ENCODE data around the gene CLRN1. TPM values are rescaled to one million over a fixed set of nuclear protein-coding genes. Genes with fewer than 3 reads are reported as not detected.
"Not testable (repeated sequence)": the region's sequence is repeated elsewhere in the genome, so short reads cannot be mapped to it uniquely, and the experiment has no call there.

CLRN1 gene, protein sequence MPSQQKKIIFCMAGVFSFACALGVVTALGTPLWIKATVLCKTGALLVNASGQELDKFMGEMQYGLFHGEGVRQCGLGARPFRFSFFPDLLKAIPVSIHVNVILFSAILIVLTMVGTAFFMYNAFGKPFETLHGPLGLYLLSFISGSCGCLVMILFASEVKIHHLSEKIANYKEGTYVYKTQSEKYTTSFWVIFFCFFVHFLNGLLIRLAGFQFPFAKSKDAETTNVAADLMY
- not detected for polyA plus RNA-seq (2012; ENCODE audit: insufficient read depth, insufficient read length)

DNA sequence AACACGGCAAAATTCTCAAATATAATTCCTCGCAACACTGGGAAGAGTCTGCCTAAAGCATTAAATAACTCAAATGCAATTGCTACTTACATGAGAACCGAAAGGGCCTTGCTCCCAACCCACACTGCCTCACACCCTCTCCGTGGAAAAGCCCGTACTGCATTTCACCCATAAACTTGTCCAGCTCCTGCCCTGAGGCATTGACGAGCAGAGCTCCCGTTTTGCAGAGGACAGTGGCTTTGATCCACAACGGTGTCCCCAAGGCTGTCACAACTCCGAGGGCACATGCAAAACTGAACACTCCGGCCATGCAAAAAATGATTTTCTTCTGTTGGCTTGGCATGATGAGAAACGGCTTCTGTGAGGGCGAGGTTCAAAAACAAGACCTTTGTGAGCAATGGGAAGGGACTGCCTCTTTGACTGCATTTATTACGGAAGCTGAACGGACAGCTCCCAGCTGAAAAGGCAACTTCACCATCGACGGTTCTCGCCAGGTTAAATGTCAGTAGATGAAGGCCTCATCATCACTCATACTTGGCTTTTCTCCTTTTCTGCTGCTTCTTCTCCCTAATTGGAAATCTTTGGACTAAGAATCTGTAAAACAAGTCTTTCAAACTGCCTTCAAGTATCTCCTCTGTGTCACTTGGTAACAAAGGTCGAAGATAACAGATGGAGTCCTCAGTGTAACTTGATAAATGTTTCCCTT, at the start of gene CLRN1:
Gene CLRN1, minus strand, starts transcription at position 362 of the 706 bp plus-strand sequence. Its CDS starts 19 bp downstream, at position 343.
- H3K4me3 ChIP-seq (ENCODE audit: low read length) = no peak within 1 kb of the TSS

DNA sequence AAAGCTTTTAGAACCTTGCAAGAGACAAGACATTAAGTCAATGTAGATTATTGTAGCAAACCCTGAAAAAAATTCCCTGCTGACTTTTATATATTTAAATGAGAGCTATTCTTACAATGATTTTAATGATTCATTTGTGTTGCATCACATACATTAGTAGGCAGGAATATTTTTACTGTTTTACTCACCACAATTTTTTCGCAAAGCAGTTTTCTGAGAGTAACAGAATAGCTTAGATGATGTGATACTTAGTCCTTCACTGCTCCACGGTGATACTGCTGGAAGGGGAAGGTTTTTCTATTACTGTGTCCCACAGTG, 43.9 kb upstream of the CLRN1 start:
- no peak for DNase-seq (ENCODE audit: low read depth, low spot score)

More for the DNA sequence above, at the start of gene CLRN1:
- DNase-seq (ENCODE audit: low read depth, low spot score) = no peak

DNA sequence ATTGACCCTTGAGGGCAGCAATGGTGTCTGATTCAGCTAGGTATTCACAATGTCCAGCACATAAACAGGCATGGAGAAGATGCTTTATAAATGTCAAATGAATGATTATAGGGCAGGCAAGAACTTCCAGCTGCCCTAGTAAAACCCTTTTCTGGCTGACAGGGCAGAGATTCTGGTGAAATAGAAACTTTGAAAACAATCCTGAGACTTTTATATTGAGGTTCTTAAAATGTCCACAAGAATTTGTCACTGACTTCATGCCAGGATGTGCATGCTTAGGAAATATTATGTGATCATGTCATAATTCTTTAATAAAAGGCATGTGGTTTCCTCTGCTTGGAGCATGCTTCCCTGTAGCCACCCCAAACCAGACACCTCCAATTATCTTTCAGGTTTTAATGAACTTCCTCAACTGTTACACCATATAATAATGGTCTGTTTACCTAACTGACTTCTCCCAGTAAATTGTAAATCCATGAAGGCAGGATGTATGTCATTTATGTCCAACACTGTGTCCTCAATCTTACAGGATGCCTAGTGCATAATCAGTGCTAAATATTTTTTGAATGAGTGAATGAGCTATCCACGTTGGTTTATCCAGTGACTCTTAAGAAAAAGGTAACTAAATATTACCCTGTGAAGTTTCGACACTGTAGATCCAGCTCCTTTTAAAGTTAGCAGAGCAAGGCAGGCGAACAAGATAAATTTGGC, 43.4 kb upstream of the CLRN1 start:
- no peak overlapping the region for H3K4me3 ChIP-seq (ENCODE audit: low read length)
- DNase-seq (ENCODE audit: low read depth, low spot score) = no peak

More for the DNA sequence above, 43.9 kb upstream of the CLRN1 start:
- no peak overlapping the region for H3K4me3 ChIP-seq (ENCODE audit: low read length)

DNA sequence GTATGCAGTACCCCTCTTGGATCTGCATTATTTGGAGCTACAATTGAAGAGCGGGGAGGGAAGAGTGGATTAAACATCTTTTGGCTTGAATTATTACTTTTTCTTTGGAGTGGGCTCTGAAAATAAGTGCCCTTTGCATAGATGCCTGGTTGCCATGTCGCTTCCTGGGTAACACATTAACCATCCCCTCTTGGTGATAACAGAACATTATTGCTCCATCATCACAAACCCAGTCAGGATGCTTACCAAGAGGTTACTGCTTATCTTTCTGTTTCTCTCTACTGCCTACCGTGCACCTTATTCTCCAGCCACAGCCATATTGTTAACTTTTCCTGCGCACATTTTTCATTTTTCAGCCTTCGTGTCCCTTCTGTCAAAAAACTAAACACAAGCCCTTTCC, 42.7 kb upstream of the CLRN1 start:
- H3K4me3 ChIP-seq (ENCODE audit: low read length) = no peak overlapping the region
- no peak for DNase-seq (ENCODE audit: low read depth, low spot score)

DNA sequence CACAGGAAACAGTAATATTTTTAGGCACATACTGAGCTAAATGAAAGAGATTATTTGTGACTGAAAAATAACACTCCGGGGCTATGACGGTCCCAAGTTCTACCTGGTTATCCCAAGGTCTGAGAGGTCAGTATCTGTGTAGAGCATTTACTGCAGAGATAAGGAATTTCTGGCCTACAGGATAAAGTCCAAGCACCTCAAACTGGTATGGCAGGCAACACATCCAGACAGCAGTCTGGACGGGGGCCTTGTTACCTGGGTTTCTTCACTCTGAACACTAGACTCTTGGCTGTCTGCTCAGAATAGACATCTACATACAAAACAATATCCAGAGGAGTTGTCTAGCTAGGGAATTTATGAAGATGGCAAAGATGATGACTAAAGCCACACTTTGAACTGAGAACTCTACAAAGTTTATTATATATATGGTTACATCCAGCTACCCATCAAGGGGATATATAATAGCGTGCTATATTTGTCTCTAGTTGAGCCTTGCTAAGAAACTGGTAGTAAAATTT, 42.0 kb upstream of the CLRN1 start:
- no peak for DNase-seq (ENCODE audit: low read depth, low spot score)
- no peak overlapping the region for H3K4me3 ChIP-seq (ENCODE audit: low read length)

DNA sequence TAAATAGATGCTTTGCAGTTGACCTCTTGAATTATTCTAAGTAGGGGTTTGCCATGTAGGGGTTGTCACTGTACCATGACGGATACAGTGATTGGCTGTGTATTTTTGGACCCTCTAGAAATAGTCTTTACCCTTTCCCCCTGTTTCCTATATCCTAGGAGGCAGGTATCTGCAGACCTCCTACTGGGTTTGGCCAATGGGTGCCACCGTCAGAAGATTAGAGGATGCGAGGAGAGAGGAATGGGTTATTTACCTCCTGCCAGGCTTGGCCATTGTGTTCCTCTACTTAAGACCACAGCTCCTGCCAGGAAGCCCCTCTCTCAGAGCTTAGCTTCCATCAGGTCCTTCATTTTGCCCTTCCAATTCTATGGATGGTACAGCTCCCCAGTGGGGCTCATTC, 40.2 kb upstream of the CLRN1 start:
- no peak overlapping the region for H3K4me3 ChIP-seq (ENCODE audit: low read length)
- DNase-seq (ENCODE audit: low read depth, low spot score) = no peak

DNA sequence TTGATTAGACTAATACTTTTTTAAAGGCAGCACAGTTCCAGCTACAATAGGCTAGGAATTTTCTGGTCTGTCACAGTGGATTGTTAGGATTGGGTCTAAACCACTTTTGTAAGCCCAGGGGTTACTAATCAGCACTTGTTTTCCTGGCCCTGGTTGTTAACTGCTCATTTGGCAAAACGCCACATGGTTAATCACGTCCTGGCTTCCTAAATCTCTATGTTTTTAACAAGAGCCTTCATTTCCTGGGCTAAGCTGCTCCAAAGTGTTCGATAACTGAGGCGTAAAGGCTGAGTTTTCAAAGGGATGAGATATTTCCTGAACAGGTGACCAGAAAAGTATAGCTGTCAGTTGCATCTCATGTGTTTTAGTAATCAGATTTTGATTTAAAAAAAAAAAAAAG, 38.9 kb upstream of the CLRN1 start:
- DNase-seq (ENCODE audit: low read depth, low spot score) = peak; percentile 17
- H3K4me3 ChIP-seq (ENCODE audit: low read length) = no peak overlapping the region

DNA sequence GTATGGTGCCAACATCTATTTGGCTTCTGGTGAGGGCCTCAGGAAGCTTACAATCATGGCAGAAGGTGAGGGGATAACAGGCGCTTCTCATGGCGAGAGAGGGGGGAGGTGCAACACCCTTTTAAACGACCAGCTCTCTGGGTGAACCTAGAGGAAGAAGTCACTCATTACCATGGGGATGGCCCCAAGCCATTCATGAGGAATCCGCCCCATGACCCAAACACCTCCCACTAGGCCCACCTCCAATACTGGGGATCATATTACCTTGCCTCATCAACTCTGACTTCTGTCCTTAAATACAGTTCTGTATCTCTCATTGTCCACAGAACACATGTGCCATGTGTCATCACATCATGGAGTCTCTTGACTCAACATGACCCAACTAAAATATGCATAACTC, 37.5 kb upstream of the CLRN1 start:
- no peak overlapping the region for H3K4me3 ChIP-seq (ENCODE audit: low read length)
- DNase-seq (ENCODE audit: low read depth, low spot score) = no peak

DNA sequence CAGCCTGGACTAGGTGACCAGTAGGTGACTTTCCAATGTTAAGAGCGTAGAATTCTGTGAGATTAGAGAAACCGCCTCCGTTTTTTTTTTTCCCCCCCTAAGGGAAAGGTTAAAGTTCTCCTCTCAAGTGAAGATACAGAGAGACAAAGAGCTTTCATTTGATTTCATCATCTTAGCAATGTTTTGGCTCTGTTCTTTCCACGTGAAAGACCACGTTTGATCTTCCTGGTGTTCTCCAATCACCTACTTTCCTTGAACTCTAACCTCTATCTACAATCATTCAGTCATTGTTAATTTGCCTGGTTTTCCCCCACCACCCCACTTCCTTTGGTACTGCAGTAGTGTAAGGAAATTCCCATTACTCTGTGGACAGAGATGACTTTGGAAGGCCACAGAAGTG, 36.9 kb upstream of the CLRN1 start:
- no peak overlapping the region for H3K4me3 ChIP-seq (ENCODE audit: low read length)
- no peak for DNase-seq (ENCODE audit: low read depth, low spot score)

DNA sequence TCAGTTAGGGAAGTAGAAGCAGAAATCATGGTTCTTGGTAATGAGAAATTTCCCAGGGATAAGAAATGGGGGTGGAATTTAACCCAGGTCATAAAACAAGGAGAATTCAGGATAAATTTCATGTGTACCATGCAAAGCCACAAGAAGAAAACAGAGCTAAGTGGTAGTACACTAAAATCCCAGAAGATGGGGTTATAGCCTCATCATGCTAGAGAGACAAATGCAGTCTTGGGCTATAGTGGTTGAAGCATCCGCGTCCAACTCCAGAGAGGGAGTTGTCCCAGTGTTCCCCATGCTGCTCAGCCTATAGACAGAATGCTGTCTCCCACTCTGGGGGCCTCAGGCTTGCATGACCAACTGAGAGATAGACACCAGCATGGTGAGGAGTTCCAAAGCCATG, 36.2 kb upstream of the CLRN1 start:
- H3K4me3 ChIP-seq (ENCODE audit: low read length) = no peak overlapping the region

DNA sequence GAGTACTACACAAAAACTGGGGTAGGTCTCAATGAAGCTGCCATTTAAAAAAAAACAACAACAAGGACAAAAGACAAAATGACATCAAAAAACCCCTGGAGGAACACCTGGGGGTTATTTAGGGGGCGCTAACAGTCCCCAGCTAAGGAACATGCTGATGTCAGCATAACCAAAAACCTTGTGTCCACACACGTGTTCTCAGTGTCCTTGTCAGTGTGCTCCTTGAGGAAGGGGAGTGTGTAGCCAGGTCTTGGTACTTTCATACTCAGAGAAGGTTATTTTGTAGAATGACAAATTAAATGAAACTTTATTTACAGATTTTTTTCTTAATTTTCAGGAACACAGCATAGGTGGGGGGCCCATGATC, 31.2 kb upstream of the CLRN1 start:
- no peak overlapping the region for H3K4me3 ChIP-seq (ENCODE audit: low read length)
- DNase-seq (ENCODE audit: low read depth, low spot score) = no peak

More for the DNA sequence above, 36.2 kb upstream of the CLRN1 start:
- no peak for DNase-seq (ENCODE audit: low read depth, low spot score)

DNA sequence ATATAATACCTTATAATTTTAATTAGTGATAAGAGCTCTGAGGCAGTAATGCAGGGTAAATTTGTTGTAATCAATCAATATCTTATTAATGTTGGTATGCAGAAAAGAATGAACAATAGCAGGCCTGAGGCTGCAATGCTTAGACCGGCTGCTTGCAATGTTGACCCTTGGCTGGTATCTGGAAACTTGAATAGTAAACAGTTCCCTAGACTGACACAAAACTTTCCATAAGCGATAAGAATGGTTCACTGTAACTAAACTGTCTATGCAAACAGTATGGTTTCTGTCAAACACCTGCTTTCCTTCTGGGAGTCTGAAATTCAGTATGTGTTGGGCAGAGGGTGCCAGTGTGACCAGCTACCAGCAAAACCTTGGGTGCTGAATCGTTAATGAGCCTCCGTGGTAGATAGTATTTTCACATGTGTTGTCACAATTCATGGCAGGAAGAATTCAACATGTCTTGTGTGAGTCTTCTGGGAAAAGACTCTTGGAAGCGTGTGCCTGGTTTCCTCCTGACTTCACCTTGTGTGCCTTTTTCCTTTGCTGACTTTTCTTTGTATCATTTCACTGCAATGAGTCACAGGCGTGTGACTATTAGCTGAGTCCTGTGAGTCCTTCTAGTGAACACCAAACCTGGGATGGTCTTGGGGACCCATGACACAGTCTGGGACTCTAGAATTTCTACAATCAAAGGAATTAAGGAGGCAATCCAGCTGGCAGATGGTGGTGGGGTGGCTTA, 30.7 kb upstream of the CLRN1 start:
- H3K4me3 ChIP-seq (ENCODE audit: low read length) = no peak overlapping the region
- no peak for DNase-seq (ENCODE audit: low read depth, low spot score)

DNA sequence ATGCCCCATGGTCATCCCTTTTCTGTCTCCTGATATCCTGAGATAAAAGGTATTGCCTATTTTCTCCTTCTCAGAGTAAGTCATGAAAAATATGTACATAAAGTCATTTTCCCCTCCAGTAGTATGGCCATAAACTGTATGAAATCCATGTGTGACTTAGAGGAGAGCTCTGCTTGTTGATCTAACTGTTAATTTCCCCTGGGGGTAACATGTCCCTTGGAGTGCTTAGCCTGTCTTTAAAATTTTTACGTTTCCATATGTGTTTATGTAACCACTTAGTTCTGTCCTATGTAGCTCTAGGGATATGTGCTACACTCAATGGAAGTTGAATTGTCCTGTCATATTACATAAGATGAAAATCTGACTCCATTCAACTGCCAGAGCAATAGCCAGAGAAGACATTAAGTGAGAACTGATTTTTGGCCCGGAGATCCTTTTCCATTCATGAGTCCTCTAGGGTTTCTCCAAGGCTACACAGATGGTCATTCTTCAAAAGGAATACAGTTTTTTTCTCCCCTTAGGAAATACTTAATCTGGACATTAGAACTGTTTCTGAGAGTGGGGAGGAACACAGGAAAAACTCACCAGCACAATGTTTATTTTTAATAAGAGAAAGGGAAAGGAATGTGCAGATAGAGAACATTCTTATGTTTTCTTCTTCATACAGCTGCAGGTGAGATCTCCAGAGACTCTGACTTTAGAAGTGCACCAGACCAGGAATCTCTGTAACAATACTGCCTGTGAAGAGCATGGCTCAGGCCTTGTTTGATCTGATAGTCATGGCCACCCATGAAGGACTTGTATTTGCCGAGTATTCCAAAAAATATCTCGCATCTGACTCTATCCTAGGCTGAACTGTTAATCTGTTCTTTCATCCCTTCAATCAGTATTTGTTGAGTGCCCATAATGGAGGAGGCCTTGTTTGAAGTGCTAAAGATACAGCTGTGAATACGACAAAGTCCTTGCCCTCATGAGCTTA, 29.8 kb upstream of the CLRN1 start:
- no peak for DNase-seq (ENCODE audit: low read depth, low spot score)
- no peak overlapping the region for H3K4me3 ChIP-seq (ENCODE audit: low read length)

DNA sequence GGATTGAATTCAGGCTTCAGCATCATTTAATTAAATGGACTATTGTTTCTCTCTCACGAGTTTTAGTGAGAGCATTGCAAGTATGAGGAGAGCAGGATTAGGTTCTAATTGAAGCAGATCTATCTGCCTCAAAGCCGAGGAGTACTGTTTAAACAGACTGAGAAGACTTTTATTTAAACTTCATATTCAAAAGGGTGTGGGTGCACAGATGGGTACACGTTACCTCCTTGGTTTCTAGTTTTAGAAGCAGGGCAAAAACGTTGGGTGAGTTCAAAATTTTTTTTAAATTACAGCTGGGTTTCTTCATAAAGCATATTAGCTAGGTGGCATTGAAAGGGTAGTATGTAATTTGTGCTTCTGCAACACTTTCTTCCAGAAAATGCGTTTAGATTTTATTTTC, 26.5 kb upstream of the CLRN1 start:
- DNase-seq (ENCODE audit: low read depth, low spot score) = no peak
- H3K4me3 ChIP-seq (ENCODE audit: low read length) = no peak overlapping the region

DNA sequence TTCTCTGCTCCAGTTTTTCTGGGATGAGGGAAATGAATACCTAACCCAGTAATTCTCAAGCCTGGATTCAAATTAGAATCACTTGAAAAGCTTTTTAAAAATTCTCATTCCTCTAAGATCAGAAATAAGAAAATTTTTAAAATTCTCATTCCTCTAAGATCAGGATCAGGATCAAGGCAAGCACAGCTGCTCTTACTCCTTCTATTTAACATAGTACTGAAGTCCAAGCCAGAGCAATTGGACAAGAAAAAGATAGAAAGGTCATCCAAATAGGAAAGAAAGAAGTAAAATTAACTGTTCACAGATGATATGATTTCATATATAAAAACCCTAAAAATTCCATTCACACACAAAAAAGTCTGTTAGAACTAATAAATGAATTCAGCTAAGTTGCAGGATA, 24.2 kb upstream of the CLRN1 start:
- no peak overlapping the region for H3K4me3 ChIP-seq (ENCODE audit: low read length)

DNA sequence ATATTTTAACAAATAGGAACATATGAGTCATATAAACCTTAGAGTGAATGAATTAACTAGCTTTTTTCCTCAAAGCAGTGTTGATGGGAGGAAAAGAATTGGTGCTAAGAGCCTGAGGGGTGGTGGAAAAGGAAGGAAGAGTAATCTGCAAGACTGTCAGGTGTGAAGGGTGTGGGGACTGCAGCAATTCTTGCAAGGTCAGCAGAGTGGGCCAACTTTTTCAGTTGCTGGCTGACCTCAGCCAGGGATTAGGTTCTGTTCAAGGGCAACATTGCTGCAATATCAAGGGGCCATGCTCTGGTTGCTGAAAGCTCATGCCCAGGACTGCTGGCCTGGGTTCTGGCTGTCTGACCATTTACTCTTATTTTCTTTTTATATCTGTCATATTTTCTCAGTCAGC, 23.0 kb upstream of the CLRN1 start:
- no peak for DNase-seq (ENCODE audit: low read depth, low spot score)
- H3K4me3 ChIP-seq (ENCODE audit: low read length) = no peak overlapping the region

More for the DNA sequence above, 24.2 kb upstream of the CLRN1 start:
- DNase-seq (ENCODE audit: low read depth, low spot score) = no peak

DNA sequence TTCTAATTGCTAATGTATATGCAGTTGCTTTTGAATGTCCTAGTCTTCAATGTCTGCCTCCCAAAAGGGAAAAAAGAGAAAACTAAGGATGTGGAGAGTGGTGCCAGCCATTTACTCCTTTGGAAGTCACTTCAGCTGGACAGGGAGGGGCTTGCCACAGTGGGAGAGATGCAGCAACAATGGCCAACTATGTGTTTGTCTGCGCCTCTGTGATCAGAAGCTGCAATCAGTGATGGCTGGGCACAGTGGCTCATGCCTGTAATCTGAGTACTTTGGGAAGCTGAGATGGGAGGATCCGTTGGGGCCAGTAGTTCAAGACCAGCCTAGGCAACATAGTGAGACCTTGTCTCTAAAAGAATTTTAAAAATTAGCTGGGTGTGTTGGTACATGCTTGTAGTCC, 16.7 kb upstream of the CLRN1 start:
- H3K4me3 ChIP-seq (ENCODE audit: low read length) = no peak overlapping the region
- no peak for DNase-seq (ENCODE audit: low read depth, low spot score)

DNA sequence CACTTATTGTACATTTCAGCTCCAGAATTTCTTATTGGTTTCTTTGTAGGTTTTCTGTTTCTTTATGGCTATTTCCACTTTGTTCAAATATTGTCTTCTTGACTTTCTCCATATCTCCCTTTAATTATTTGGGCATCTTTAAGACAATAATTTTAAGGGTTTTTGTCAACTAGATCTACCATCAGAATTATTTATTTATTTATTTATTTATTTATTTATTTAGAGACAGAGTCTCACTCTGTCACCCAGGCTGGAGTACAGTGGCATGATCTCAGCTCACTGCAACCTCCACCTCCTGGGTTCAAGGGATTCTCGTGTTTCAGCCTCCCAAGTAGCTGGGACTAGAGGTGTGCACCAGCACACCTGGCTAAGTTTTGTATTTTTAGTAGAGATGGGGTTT, 15.9 kb upstream of the CLRN1 start:
- not testable (repeated sequence) for DNase-seq (ENCODE audit: low read depth, low spot score); H3K4me3 ChIP-seq (ENCODE audit: low read length)

All from Jurkat, Clone E6-1 (cell line).